Measurements from ENCODE around the gene PRR12. TPM values are rescaled to one million over a fixed set of nuclear protein-coding genes. Genes with fewer than 3 reads are reported as not detected.

Gene PRR12
- total and polyA plus RNA-seq, 2 donors (not counting 1 experiment from before 2014, with no cell fraction given), result 8.4 to 70.7 TPM

DNA sequence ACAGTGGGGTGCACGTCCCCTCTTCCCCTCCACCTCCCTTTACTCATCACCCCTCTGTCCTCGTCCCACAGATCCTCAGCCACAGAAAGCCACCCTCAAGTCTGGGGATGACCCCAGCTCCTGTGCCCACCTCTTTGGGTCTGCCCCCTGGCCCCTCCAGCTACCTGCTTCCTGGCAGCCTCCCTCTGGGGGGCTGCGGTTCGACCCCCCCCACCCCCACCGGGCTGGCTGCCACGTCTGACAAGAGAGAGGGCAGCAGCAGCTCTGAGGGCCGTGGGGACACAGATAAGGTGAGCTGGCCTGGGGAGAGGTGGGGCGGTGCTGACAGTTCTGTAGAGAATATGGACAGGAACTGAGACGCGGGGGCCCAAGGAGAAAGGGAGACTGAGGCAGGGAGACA, 63.6 kb downstream of the PRR12 start:
- ChIA-PET POLR2A (no interaction called here), CTCF (no interaction called here)
- ATAC-seq (ENCODE audit: low read depth), result no peak
- 100% methylated on average over 3 of the region's 10 CpGs for WGBS (ENCODE audit: insufficient coverage)
- Histone ChIP-seq H3K4me3 (ENCODE audit: control extremely low read depth in 1 of 5, extremely low read depth in 1 of 5, insufficient read depth in 1 of 5, low read depth in 2 of 5, low read length in 4 of 5) (no peak overlapping the region), H3K27ac (ENCODE audit: low read length in 2 of 2) (no peak overlapping the region), H4K20me1 (ENCODE audit: control insufficient read depth, insufficient read depth, low read length, poor library complexity, severe bottlenecking) (peaks cover 60% of the 10 kb centered on the region), H3K4me2 (replicated peaks; ENCODE audit: low read depth, low read length, poor library complexity, severe bottlenecking) (no peak overlapping the region), H3K9me3 (ENCODE audit: control extremely low read depth in 1 of 3, control insufficient read depth in 2 of 3, insufficient read depth in 1 of 3, low read length in 2 of 3) (peaks cover 0 to 4% (median 0%) of the 10 kb centered on the region in 3 donors), H3K27me3 (replicated peaks in 1 of 4; ENCODE audit: control extremely low read depth in 1 of 4, control insufficient read depth in 3 of 4, insufficient read depth in 4 of 4, low read length in 3 of 4) (no peaks in the 10 kb centered on the region), H3K79me2 (ENCODE audit: control insufficient read depth, insufficient read depth, low read length) (peaks cover 25% of the 10 kb centered on the region), H3K9ac (ENCODE audit: low read length) (no peak overlapping the region), H3K4me1 (ENCODE audit: control insufficient read depth in 2 of 2, insufficient read depth in 2 of 2, low read length in 2 of 2) (no peaks in the 10 kb centered on the region), H2AFZ (ENCODE audit: insufficient read depth, low read depth, low read length, poor library complexity, severe bottlenecking) (no peak overlapping the region), H3K36me3 (replicated peaks in 1 of 2; ENCODE audit: control extremely low read depth in 1 of 2, control insufficient read depth in 1 of 2, extremely low read depth in 1 of 2, insufficient read depth in 2 of 2, low read length in 1 of 2) (peaks cover 0 to 79% of the 10 kb centered on the region in 2 experiments)
- intact Hi-C loops (cut with micrococcal nuclease), result no loop called here
- TF ChIP-seq CTCF (IDR thresholded peaks at IDR 0.05), result no peak
- no peak for TF ChIP-seq EZH2 (IDR thresholded peaks at IDR 0.05; ENCODE audit: borderline replicate concordance, insufficient read depth, low read depth, low read length, poor library complexity, severe bottlenecking)
- no peak for DNase-seq
- no peaks in the 10 kb centered on the region for H3K4me1 Mint-ChIP-seq
- no peak overlapping the region for H3K27ac Mint-ChIP-seq
- no peaks in the 10 kb centered on the region for H3K9me3 Mint-ChIP-seq (ENCODE audit: insufficient read depth)
- no peak overlapping the region for H3K4me3 Mint-ChIP-seq
- H3K27me3 Mint-ChIP-seq, result no peaks in the 10 kb centered on the region

DNA sequence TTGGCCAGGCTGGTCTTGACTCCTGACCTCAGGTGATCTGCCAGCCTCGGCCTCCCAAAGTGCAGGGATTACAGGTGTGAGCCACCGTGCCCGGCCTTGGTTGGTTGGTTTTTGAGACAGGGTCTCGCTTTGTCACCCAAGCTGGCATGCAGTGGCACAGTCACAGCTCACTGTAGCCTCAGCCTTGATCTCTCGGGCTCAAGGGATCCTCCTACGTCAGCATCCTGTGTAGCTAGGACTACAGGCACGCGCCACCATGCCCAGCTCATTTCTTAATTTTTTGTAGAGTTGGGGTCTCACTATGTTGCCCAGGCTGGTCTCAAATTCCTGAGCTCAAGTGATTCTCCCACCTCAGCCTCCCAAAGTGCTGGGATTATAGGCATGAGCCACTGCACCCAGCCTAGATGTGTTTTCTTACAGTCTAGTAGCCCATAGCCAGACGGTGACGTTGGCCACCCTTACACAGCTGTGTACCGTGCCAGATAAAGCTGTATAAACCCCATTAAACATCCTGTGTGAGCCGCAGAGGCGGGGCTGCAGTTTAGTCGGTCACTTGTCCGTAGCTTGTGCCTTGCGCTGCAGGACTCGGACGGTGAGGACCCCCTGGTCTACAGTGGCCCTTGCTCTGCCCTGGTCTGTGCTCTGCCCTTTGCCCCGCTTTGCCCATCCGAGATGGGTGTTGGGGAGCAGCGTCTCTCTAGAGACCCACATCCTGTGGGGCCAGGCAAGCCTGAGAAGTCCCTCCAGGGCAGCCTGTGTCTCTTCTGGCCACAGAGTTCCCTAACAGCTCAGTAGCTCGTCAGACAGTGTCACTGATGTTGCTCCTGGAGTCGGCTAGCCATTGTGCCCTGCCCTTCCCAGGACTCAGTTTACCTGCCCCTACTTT, 64.8 kb downstream of the PRR12 start:
- Histone ChIP-seq H3K4me3 (ENCODE audit: control extremely low read depth in 1 of 5, extremely low read depth in 1 of 5, insufficient read depth in 1 of 5, low read depth in 2 of 5, low read length in 4 of 5) (no peak overlapping the region), H3K36me3 (replicated peaks in 1 of 2; ENCODE audit: control extremely low read depth in 1 of 2, control insufficient read depth in 1 of 2, extremely low read depth in 1 of 2, insufficient read depth in 2 of 2, low read length in 1 of 2) (peaks cover 0 to 77% of the 10 kb centered on the region in 2 experiments), H3K4me1 (ENCODE audit: control insufficient read depth in 2 of 2, insufficient read depth in 2 of 2, low read length in 2 of 2) (no peaks in the 10 kb centered on the region), H2AFZ (ENCODE audit: insufficient read depth, low read depth, low read length, poor library complexity, severe bottlenecking) (no peak overlapping the region), H3K9me3 (ENCODE audit: control extremely low read depth in 1 of 3, control insufficient read depth in 2 of 3, insufficient read depth in 1 of 3, low read length in 2 of 3) (peaks cover 0 to 4% (median 0%) of the 10 kb centered on the region in 3 donors), H3K9ac (ENCODE audit: low read length) (no peak overlapping the region), H3K79me2 (ENCODE audit: control insufficient read depth, insufficient read depth, low read length) (peaks cover 25% of the 10 kb centered on the region), H3K27me3 (replicated peaks in 1 of 4; ENCODE audit: control extremely low read depth in 1 of 4, control insufficient read depth in 3 of 4, insufficient read depth in 4 of 4, low read length in 3 of 4) (no peaks in the 10 kb centered on the region), H4K20me1 (ENCODE audit: control insufficient read depth, insufficient read depth, low read length, poor library complexity, severe bottlenecking) (peaks cover 67% of the 10 kb centered on the region), H3K27ac (ENCODE audit: low read length in 2 of 2) (no peak overlapping the region), H3K4me2 (replicated peaks; ENCODE audit: low read depth, low read length, poor library complexity, severe bottlenecking) (no peak overlapping the region)
- H3K4me3 Mint-ChIP-seq, result no peak overlapping the region
- TF ChIP-seq EZH2 (IDR thresholded peaks at IDR 0.05; ENCODE audit: borderline replicate concordance, insufficient read depth, low read depth, low read length, poor library complexity, severe bottlenecking) (no peak), CTCF (IDR thresholded peaks at IDR 0.05) (no peak)
- H3K27ac Mint-ChIP-seq, result no peak overlapping the region
- no peaks in the 10 kb centered on the region for H3K9me3 Mint-ChIP-seq (ENCODE audit: insufficient read depth)
- CTCF ChIA-PET, result interaction anchor here (0.6 to 1.6 kb wide), 2 partner anchors 87 to 357 kb away, joined by 3 to 4 read pairs; no protein-coding TSS in a partner anchor
- no peaks in the 10 kb centered on the region for H3K4me1 Mint-ChIP-seq
- ATAC-seq (ENCODE audit: low read depth) (no peak), DNase-seq (no peak)
- POLR2A ChIA-PET, result interaction anchor here (1.0 kb wide), 1 partner anchor 10 kb away, joined by 4 read pairs; the partner anchor contains the start of genes BCL2L12 and IRF3
- no peaks in the 10 kb centered on the region for H3K27me3 Mint-ChIP-seq
- 89% methylated on average over 19 of the region's 23 CpGs for WGBS (ENCODE audit: insufficient coverage)
- intact Hi-C loops (cut with micrococcal nuclease), result no loop called here
